GM12891 (cell line): ENCODE results near the gene FCN1.

Experiments
- POLR2A ChIP-seq: IDR thresholded peaks from 2 replicates; pipeline ENCODE4 v1.6.1; 2011; ENCODE audit warnings: low read depth, low read length, control low read depth
- POLR2AphosphoS5 ChIP-seq: IDR thresholded peaks from 2 replicates; pipeline ENCODE4 v1.6.1; 2011; ENCODE audit warnings: low read depth, low read length, control low read depth
- POU2F2 ChIP-seq: IDR thresholded peaks from 2 replicates; pipeline ENCODE4 v1.6.1; 2011; ENCODE audit warnings: low read depth, mild to moderate bottlenecking, control low read depth, low read length, moderate library complexity
- TAF1 ChIP-seq: IDR thresholded peaks from 2 replicates; pipeline ENCODE4 v1.6.1; 2011; ENCODE audit warnings: low read depth, low read length, control low read depth

DNA sequence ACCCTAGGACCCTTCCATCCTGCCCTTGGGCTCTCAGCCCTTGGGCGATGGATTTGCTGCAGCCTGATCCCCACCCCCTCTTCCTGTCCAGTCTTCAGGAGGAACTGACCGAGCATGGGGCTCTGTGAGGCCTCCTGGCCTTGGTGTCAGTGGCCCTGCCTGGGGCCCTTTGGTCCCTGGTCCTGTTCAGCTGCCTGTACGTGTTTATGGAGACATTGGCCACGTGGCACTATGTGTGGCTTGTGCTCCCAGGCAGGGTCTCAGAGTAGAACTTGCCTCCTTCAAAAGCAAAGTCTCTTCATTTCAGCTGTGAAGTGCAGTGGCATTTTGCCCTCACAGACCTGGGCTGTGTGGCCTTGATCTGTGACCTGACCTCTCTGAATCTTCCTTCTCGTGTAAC lies 26.0 kb downstream of the FCN1 start:
- TF ChIP-seq POLR2AphosphoS5, result no peak
- no peak for TF ChIP-seq POLR2A
- TF ChIP-seq TAF1, result no peak
- no peak for TF ChIP-seq POU2F2
